Activated T-cell treated with anti-CD3 and anti-CD28 coated beads, Interleukin-2, amount 50 U/mL, for 72 hours (primary cell): ENCODE results near the gene SELENOI. TPM values are rescaled to one million over a fixed set of nuclear protein-coding genes. Genes with fewer than 3 reads are reported as not detected.
"Not testable (repeated sequence)": the region's sequence is repeated elsewhere in the genome, so short reads cannot be mapped to it uniquely, and the experiment has no call there.

Experiments
- ATAC-seq, 2 donors: fragments of 150-1000 bp; cut with Tn5 transposase; replicated peaks in 1 of 2; 2 replicates each; pipeline ENCODE4 v1.10.0; 2021; ENCODE audit warnings: moderate library complexity in 2 of 2, mild to moderate bottlenecking in 1 of 2
- DNase-seq, 2 donors: peaks; one replicate each; pipeline ENCODE4 v3.0.0; 2021 to 2022; ENCODE audit warnings: mixed read lengths in 1 of 2
- H3K27ac Mint-ChIP-seq: one replicate; pipeline ENCODE4 v1.8.0; 2022; ENCODE audit warnings: mild to moderate bottlenecking, moderate library complexity, mixed read lengths
- H3K27me3 Mint-ChIP-seq: one replicate; pipeline ENCODE4 v1.8.0; 2022; ENCODE audit warnings: low read depth, mixed read lengths
- H3K36me3 Mint-ChIP-seq, 2 donors: one replicate each; pipeline ENCODE4 v1.8.0; 2022; ENCODE audit warnings: mixed read lengths in 2 of 2, mild to moderate bottlenecking in 1 of 2; ENCODE audit not compliant: insufficient read depth in 2 of 2
- H3K4me1 Mint-ChIP-seq: one replicate; pipeline ENCODE4 v1.8.0; 2022; ENCODE audit warnings: low read depth, mixed read lengths
- H3K4me3 Mint-ChIP-seq, 2 donors: one replicate each; pipeline ENCODE4 v1.8.0; 2022; ENCODE audit warnings: mild to moderate bottlenecking in 2 of 2, mixed read lengths in 2 of 2, moderate library complexity in 2 of 2
- H3K9me3 Mint-ChIP-seq, 2 donors: one replicate each; pipeline ENCODE4 v1.8.0; 2022; ENCODE audit warnings: mixed read lengths in 2 of 2
- total RNA-seq, 2 donors: library from RNA; stranded (reverse); gene quantifications; one replicate each; pipeline ENCODE4 v1.2.3, GENCODE V29; 2022

The SELENOI gene
- total RNA-seq, 2 donors from 2014 or later = 35.0 to 38.9 TPM

DNA sequence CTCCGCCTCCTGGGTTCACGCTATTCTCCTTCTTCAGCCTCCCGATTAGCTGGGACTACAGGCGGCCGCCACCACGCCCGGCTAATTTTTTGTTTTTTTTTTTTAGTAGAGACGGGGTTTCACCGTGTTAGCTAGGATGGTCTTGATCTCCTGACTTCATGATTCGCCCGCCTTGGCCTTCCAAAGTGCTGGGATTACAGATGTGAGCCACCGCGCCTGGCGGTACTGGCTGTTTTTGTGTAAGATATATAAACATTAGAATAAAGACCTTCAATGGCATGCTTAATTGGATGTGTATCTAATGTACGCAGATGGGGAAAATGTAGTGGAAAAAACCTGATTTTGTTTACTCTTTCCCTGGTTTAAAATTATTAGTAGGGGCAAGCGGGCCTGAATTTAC lies 8.5 kb downstream of the SELENOI start:
- H3K27me3 Mint-ChIP-seq, ATAC-seq, DNase-seq, H3K36me3 Mint-ChIP-seq, H3K9me3 Mint-ChIP-seq, H3K27ac Mint-ChIP-seq, H3K4me3 Mint-ChIP-seq: not testable (repeated sequence)
- peaks cover 82% of the 10 kb centered on the region for H3K4me1 Mint-ChIP-seq

DNA sequence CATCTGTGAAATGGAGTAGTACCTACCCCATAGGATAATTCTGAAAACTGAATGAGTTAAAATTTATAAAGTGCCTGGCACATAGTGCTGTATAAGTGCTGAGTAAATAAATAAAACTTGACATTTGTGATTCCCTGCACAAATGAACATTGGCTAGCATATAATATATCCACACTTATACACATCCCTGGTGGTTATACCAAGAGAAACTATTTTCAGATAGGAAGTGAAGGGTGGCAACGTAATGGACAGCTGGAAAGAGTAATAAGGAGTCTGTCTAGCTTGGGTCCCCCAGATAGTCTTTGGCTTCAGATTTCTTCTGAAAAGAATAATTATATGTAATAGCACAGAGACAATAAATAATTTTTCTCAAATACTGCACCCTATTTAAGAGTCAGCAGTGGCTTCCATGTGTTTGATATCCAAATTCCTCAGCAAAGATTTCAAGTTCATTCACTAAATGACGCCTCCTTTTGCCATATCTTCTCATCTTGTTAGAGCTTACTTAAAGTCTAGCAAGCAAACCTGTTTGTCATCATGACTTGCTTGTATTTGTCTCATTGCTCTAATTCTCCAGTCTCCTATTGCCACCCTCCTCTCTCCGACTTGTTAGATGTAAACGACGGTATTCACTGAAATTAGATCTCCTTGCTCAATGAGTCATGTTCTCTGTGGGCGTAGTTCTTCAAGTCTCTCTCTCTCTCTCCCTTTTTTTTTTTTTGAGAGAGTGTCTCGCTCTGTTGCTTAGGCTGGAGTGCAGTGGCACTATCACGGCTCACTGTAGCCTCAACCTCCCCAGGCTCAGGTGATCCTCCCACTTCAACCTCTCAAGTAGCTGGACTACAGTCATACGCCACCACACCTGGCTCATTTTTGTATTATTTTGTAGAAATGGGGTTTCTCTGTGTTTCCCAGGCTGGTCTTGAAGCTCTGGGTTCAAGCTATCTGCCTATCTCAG lies 9.4 kb downstream of the SELENOI start:
- Mint-ChIP-seq H3K9me3 (no peaks in the 10 kb centered on the region), H3K27me3 (no peaks in the 10 kb centered on the region)

DNA sequence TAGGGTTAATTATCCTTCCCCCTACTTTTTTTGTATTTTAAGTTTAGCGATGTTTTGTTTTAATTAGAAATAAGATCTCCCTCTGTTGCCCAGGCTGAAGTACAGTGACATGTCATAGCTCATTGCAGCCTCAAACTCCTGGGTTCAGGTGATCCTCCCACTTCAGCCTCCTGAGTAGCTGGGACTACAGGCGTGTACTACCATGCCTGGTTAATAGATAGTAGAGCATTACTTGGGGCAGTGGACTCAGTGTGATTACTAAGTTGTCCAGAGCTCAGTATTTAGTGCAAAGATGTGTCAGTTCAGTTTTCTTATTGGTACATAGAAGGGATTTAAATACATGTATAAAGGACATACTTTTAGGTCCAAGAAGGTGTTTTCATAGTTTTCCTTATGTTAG lies 10.2 kb downstream of the SELENOI start:
- DNase-seq (no peak), ATAC-seq (no peak)
- Mint-ChIP-seq H3K9me3 (no peaks in the 10 kb centered on the region), H3K4me1 (peaks cover 78% of the 10 kb centered on the region), H3K27ac (no peak overlapping the region), H3K36me3 (peaks cover 1 to 6% of the 10 kb centered on the region in 2 donors), H3K4me3 (no peak overlapping the region), H3K27me3 (no peaks in the 10 kb centered on the region)

More for the DNA sequence above, 9.4 kb downstream of the SELENOI start:
- peak in 1 of 2 donors; percentile 27 for DNase-seq
- peak overlapping the region; percentile 11 to 29 for H3K4me3 Mint-ChIP-seq
- H3K27ac Mint-ChIP-seq = no peak overlapping the region
- ATAC-seq = peak; percentile 31 to 54
- H3K36me3 Mint-ChIP-seq = peaks cover 1 to 6% of the 10 kb centered on the region in 2 donors
- peaks cover 81% of the 10 kb centered on the region for H3K4me1 Mint-ChIP-seq

DNA sequence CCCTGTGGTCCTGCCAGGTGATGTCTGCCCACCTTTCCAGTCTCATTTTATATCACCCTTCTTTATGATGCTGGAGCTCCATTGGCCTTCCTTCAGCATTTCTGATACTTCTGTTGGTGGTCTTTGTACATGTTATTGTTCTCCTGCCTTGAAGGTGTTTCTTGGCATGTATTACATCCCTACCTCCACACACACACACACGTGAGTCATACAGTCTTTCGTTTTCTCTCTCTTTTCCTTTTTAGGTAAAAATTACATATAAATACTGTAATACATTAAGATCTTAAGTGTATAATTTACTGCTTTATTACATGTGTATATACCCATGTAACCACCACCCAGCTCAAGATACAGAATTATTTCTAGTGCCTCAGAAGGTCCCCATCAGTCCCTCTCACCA lies 10.8 kb downstream of the SELENOI start:
- H3K27me3 Mint-ChIP-seq = no peaks in the 10 kb centered on the region
- H3K4me1 Mint-ChIP-seq = peaks cover 74% of the 10 kb centered on the region
- peaks cover 1 to 8% of the 10 kb centered on the region in 2 donors for H3K36me3 Mint-ChIP-seq
- ATAC-seq (no peak), DNase-seq (no peak)
- peak overlapping the region; percentile 51 for H3K27ac Mint-ChIP-seq
- peak overlapping the region; percentile 21 to 30 for H3K4me3 Mint-ChIP-seq
- no peaks in the 10 kb centered on the region for H3K9me3 Mint-ChIP-seq

DNA sequence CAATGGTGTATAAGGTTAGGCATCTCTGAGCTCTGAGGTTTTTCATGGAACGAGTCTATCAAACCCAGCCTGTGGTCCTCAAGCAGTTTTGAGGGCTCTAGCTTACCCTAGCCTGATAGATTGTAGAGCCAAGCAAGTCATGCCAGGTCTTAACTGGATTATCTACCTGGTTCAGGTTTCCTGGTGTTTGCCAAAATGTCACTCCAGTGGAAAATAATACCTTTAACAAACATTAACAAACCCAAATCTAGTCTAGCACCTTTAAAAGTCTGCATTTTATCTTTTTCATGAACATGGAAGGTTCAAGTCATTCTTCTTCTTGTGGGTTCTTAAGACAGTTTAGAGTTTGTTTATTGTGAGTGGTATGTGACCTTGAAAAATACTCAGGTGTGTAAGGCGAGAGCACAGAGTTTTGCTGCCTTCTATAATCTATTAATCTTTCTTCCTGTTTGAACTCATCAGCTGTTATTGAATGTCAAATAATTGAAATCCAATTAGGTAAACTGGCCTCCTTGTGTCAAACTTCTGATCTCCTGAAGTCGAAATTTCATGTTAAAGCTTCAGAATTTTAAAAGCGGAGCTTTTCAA lies 14.0 kb downstream of the SELENOI start:
- H3K36me3 Mint-ChIP-seq = peaks cover 1 to 6% of the 10 kb centered on the region in 2 donors
- H3K4me3 Mint-ChIP-seq = no peak overlapping the region
- H3K4me1 Mint-ChIP-seq = peaks cover 65% of the 10 kb centered on the region
- no peaks in the 10 kb centered on the region for H3K9me3 Mint-ChIP-seq
- no peak for DNase-seq
- no peak for ATAC-seq
- no peak overlapping the region for H3K27ac Mint-ChIP-seq
- H3K27me3 Mint-ChIP-seq = no peaks in the 10 kb centered on the region

DNA sequence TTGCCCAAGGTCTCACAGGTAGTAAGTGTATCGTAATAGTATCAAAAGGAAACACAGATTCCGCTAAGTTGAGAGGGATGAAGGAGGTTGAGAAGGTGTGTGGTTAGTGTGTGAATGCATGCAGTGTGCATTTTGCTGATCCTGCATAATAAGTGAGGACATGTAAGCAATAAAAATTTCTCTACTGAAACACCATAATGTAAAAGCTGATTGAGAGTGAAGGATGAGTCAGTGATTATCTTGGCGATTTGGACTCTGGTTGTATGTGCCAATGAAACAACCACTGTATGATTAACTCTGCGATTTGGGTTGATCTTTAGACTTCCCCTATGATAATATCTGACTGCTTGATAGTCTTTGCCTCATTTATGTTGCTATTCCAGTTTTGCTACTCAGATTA lies 17.4 kb downstream of the SELENOI start:
- no peak for DNase-seq
- Mint-ChIP-seq H3K4me3 (no peak overlapping the region), H3K27me3 (no peaks in the 10 kb centered on the region), H3K27ac (no peak overlapping the region), H3K36me3 (peaks cover 1 to 10% of the 10 kb centered on the region in 2 donors), H3K9me3 (no peaks in the 10 kb centered on the region), H3K4me1 (peaks cover 33% of the 10 kb centered on the region)
- ATAC-seq = peak; percentile 59 to 64

DNA sequence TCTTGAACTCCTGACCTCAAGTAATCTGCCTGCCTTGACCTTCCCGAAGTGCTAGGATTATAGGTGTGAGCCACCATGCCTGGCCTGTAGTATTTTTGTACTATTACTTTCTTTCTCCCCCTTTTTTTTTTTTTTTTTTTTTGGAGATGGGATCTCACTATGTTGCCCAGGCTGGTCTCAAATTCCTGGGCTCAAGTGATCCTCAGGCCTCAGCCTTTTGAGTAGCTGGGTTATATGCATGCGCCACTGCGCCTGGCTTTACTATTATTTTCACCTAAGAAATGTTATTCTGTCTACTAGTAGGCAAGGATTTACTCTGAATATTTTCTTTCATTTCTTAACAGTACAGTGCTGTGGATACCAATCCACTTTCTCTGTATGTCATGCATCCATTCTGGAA lies 18.0 kb downstream of the SELENOI start:
- no peaks in the 10 kb centered on the region for H3K9me3 Mint-ChIP-seq
- no peaks in the 10 kb centered on the region for H3K27me3 Mint-ChIP-seq
- ATAC-seq (no peak), DNase-seq (no peak)
- H3K27ac Mint-ChIP-seq = no peak overlapping the region
- no peak overlapping the region for H3K4me3 Mint-ChIP-seq
- peaks cover 32% of the 10 kb centered on the region for H3K4me1 Mint-ChIP-seq
- H3K36me3 Mint-ChIP-seq = peaks cover 1 to 14% of the 10 kb centered on the region in 2 donors

DNA sequence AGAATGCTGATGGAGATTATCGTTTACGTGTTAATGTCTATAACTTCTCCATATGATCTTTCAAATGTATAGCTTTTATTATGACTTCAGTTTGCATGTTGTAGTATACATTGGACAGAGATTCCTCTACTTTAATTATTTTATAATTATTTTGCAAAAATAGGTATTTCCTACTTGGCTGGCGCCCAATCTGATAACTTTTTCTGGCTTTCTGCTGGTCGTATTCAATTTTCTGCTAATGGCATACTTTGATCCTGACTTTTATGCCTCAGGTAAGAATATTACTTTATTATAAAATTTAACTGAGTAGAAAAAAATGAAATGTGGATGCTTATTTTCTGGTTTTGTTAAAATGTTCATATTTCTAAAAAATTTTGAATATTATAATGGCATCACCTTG lies 18.7 kb downstream of the SELENOI start:
- peaks cover 26% of the 10 kb centered on the region for H3K4me1 Mint-ChIP-seq

DNA sequence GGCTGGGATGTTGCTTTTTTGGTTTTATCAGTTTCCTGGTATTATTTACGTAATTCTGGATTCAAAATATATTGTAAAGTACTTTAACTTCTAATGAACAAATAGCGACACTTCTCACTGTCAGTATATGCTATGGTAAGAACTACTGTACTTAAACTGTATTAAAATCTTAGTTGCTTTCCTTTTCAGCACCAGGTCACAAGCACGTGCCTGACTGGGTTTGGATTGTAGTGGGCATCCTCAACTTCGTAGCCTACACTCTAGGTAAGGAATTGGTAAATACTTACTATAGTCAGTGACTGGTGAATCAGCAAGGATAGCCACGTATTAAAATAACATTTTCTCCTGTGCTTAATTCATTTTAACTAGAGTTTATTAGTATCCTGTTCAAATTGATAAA lies 21.0 kb downstream of the SELENOI start:
- H3K9me3 Mint-ChIP-seq = no peaks in the 10 kb centered on the region
- no peak overlapping the region for H3K4me3 Mint-ChIP-seq
- no peak for ATAC-seq
- peaks cover 7 to 22% of the 10 kb centered on the region in 2 donors for H3K36me3 Mint-ChIP-seq
- peaks cover 21% of the 10 kb centered on the region for H3K4me1 Mint-ChIP-seq
- no peak overlapping the region for H3K27ac Mint-ChIP-seq
- H3K27me3 Mint-ChIP-seq = no peaks in the 10 kb centered on the region
- no peak for DNase-seq

More for the DNA sequence above, 18.7 kb downstream of the SELENOI start:
- Mint-ChIP-seq H3K4me3 (no peak overlapping the region), H3K9me3 (no peaks in the 10 kb centered on the region), H3K27ac (no peak overlapping the region), H3K36me3 (peaks cover 3 to 21% of the 10 kb centered on the region in 2 donors), H3K27me3 (no peaks in the 10 kb centered on the region)
- ATAC-seq = no peak
- no peak for DNase-seq

DNA sequence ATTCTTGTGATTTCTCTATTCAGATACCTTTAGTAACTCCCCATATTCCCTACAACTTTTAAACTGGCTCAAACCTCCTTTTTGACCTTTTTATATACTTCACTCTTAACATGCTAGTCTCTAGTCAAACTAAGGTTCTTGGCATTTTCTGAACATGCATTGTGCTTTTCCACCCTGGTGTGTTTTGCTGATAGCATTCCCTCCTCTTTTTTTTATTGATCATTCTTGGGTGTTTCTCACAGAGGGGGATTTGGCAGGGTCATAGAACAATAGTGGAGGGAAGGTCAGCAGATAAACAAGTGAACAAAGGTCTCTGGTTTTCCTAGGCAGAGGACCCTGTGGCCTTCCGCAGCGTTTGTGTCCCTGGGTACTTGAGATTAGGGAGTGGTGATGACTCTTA lies 23.7 kb downstream of the SELENOI start:
- not testable (repeated sequence) for H3K27me3 Mint-ChIP-seq, H3K4me3 Mint-ChIP-seq, H3K4me1 Mint-ChIP-seq, H3K9me3 Mint-ChIP-seq, ATAC-seq, DNase-seq, H3K27ac Mint-ChIP-seq
- peaks cover 11 to 27% of the 10 kb centered on the region in 2 donors for H3K36me3 Mint-ChIP-seq

DNA sequence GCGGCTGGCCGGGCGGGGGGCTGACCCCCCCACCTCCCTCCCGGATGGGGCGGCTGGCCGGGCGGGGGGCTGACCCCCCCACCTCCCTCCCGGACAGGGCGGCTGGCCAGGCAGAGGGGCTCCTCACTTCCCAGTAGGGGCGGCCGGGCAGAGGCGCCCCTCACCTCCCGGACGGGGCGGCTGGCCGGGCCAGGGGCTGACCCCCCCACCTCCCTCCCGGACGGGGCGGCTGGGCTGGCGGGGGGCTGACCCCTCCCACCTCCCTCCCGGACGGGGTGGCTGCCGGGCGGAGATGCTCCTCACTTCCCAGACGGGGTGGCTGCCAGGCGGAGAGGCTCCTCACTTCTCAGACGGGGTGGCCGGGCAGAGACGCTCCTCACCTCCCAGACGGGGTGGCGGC lies 25.0 kb downstream of the SELENOI start:
- H3K27ac Mint-ChIP-seq, H3K27me3 Mint-ChIP-seq, ATAC-seq, H3K4me3 Mint-ChIP-seq, H3K4me1 Mint-ChIP-seq, H3K9me3 Mint-ChIP-seq, DNase-seq: not testable (repeated sequence)
- H3K36me3 Mint-ChIP-seq = peaks cover 13 to 30% of the 10 kb centered on the region in 2 donors

DNA sequence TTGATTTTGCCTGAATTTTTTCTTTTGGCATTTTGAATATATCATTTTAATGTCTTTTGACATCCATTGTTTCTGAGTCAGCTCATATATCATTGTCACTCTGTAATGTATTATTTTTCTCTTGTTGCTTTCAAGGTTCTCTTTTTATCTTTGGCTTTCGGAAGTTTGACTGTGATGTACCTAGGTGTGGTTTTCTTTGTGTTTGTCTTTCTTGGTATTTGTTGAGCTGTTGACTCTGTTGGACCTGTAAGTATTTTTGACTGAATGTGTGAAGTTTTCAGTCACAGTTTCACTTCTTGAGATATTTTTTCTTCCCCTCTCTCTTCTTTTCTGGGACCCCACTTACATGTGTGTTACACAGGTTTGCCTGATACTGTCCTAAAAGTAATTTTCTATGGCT lies 30.9 kb downstream of the SELENOI start:
- peaks cover 12 to 18% of the 10 kb centered on the region in 2 donors for H3K36me3 Mint-ChIP-seq
- H3K9me3 Mint-ChIP-seq = no peaks in the 10 kb centered on the region
- no peak for ATAC-seq
- peaks cover 7% of the 10 kb centered on the region for H3K4me1 Mint-ChIP-seq
- H3K27ac Mint-ChIP-seq = peak overlapping the region; percentile 40
- no peak for DNase-seq
- no peak overlapping the region for H3K4me3 Mint-ChIP-seq
- no peaks in the 10 kb centered on the region for H3K27me3 Mint-ChIP-seq

DNA sequence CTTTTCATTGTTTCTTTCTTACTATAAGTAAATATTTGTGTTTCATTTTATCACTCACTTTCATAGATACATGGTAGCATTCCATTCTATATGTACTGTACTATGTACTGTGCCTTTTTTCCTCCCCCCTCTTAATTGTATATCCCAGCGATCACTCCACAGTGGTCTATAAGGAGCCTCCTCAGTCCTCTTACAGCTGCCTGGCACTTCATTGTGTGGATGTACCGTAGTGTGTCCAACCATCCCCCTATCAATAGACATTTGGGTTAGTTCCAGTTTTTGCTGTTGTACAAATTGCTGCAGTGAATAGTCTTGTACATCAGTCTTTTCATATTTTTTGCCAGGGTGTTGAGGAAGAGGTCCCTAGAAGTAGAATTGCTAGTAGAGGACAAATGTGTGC lies 34.3 kb downstream of the SELENOI start:
- Mint-ChIP-seq H3K4me1 (peaks cover 7% of the 10 kb centered on the region), H3K27me3 (no peaks in the 10 kb centered on the region), H3K9me3 (no peaks in the 10 kb centered on the region), H3K4me3 (no peak overlapping the region), H3K36me3 (peaks cover 11 to 23% of the 10 kb centered on the region in 2 donors), H3K27ac (no peak overlapping the region)
- ATAC-seq = no peak
- no peak for DNase-seq
